Measurements from ENCODE around the gene LCN12.

DNA sequence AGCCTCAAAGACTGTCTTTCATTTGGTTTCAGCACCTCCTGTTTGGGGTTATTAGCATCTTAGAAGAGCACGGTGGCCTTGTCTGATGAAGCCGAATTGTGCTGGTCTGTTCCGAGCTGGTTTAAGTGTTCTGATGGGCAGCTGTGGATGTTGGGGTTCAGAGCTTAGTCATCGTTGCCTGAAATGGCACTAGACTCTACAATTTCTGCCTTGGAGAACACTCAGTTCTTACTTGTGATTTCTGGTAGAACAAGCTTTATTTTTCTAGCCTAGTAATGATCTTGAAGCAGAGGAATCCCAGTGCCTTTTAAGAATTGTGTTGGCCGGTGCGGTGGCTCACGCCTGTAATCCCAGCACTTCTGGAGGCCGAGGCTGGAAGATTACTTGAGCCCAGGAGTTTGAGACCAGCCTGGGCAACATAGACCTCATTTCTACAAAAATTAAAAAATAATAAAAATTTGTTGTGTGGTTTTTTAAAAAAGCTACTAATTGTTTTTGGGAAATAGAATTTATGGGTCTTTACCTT is 15.4 kb upstream of the LCN12 start:
- no peak for TF ChIP-seq POLR2A (IDR thresholded peaks at IDR 0.05)
- TF ChIP-seq, protein P1, sequence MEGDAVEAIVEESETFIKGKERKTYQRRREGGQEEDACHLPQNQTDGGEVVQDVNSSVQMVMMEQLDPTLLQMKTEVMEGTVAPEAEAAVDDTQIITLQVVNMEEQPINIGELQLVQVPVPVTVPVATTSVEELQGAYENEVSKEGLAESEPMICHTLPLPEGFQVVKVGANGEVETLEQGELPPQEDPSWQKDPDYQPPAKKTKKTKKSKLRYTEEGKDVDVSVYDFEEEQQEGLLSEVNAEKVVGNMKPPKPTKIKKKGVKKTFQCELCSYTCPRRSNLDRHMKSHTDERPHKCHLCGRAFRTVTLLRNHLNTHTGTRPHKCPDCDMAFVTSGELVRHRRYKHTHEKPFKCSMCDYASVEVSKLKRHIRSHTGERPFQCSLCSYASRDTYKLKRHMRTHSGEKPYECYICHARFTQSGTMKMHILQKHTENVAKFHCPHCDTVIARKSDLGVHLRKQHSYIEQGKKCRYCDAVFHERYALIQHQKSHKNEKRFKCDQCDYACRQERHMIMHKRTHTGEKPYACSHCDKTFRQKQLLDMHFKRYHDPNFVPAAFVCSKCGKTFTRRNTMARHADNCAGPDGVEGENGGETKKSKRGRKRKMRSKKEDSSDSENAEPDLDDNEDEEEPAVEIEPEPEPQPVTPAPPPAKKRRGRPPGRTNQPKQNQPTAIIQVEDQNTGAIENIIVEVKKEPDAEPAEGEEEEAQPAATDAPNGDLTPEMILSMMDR (IDR thresholded peaks at IDR 0.05): no peak
